GM12878 (cell line): Measurements from ENCODE around the gene DLL1. TPM values are rescaled to one million over a fixed set of nuclear protein-coding genes. Genes with fewer than 3 reads are reported as not detected.
A peak's percentile ranks its signal among the peaks of the same experiment; 100 is the strongest.

Experiments used
- ATAC-seq: fragments of 200-7000 bp; cut with Tn5 transposase; 3 replicates; pipeline ENCODE4 v1.9.1; 2020; ENCODE audit warnings: mild to moderate bottlenecking, moderate library complexity
- BruUV-seq: library from RNA; stranded (reverse); fragments of 400-500 nt; replicated peaks from 2 replicates; lab custom pipeline; 2021; lab: Mats Ljungman, UMichigan
- CTCF ChIA-PET: fragments of 300-600 bp; sonication (Branson Sonifier 250); formaldehyde crosslinking; extraction: SDS; loops from one replicate; lab custom pipeline; 2021; ENCODE audit warnings: inconsistent platforms; lab: Yijun Ruan, JAX
- POLR2A ChIA-PET: fragments of 350-600 bp; formaldehyde crosslinking; extraction: SDS; loops from one replicate; lab custom pipeline; 2021; ENCODE audit warnings: inconsistent platforms; lab: Charles Lee
- RAD21 ChIA-PET: fragments of 300-600 bp; sonication (Branson Sonifier 250); formaldehyde crosslinking; loops from one replicate; lab custom pipeline; 2023; ENCODE audit warnings: antibody characterized with exemption; ENCODE audit not compliant: unreplicated experiment; lab: Charles Lee
- SMC1A ChIA-PET: fragments of 300-600 bp; sonication (Branson Sonifier 250); formaldehyde crosslinking; loops from one replicate; lab custom pipeline; 2023; ENCODE audit not compliant: unreplicated experiment, uncharacterized antibody; lab: Charles Lee
- DNase-seq: peaks from one replicate; pipeline ENCODE4 v3.0.0-alpha.2; 2011; ENCODE audit warnings: low read depth, low spot score
- FAIRE-seq: peaks from 3 replicates; lab custom pipeline; 2011; peaks lifted over from hg19 to GRCh38; lab: Jason Lieb, UNC
- H2AFZ ChIP-seq: 2 replicates; pipeline ENCODE4 v1.6.0; 2011; ENCODE audit warnings: low read depth, low read length, control low read depth; ENCODE audit not compliant: control insufficient read depth
- H3K27ac ChIP-seq: 2 replicates; pipeline ENCODE4 v1.5.1; 2011; ENCODE audit warnings: control low read depth; ENCODE audit not compliant: control insufficient read depth, insufficient read depth
- H3K27me3 ChIP-seq, 2 experiments: replicated peaks in 1 of 2; 2 replicates each; pipeline versions ENCODE4 v1.6.0 to v1.6.1; 2011; ENCODE audit warnings: low read length in 1 of 2; ENCODE audit not compliant: control insufficient read depth in 2 of 2, insufficient read depth in 2 of 2
- H3K36me3 ChIP-seq, 2 experiments: 2 replicates each; pipeline ENCODE4 v1.5.1; 2011; ENCODE audit warnings: low read length in 1 of 2; ENCODE audit not compliant: control insufficient read depth in 2 of 2, insufficient read depth in 2 of 2
- H3K4me1 ChIP-seq: 2 replicates; pipeline ENCODE4 v1.6.1; 2011; ENCODE audit warnings: mild to moderate bottlenecking, low read length, moderate library complexity, mixed read lengths; ENCODE audit not compliant: control insufficient read depth, insufficient read depth
- H3K4me2 ChIP-seq: 2 replicates; pipeline ENCODE4 v1.6.0; 2011; ENCODE audit warnings: control low read depth; ENCODE audit not compliant: control insufficient read depth, insufficient read depth
- H3K4me3 ChIP-seq: fragments of 200-600 bp; sonication (generic); 2 replicates; pipeline ENCODE4 v1.5.1; 2016
- H3K79me2 ChIP-seq: 2 replicates; pipeline ENCODE4 v1.6.0; 2011; ENCODE audit warnings: low read length; ENCODE audit not compliant: control insufficient read depth, insufficient read depth
- H3K9ac ChIP-seq: 2 replicates; pipeline ENCODE4 v1.8.0; 2011; ENCODE audit warnings: low read length, control low read depth, mixed read lengths; ENCODE audit not compliant: control insufficient read depth, insufficient read depth
- H3K9me3 ChIP-seq: replicated peaks from 3 replicates; pipeline ENCODE4 v1.5.1; 2011; ENCODE audit warnings: mild to moderate bottlenecking, low read length; ENCODE audit not compliant: control insufficient read depth, insufficient read depth
- H4K20me1 ChIP-seq: 2 replicates; pipeline ENCODE4 v1.6.0; 2011; ENCODE audit not compliant: control insufficient read depth, insufficient read depth
- EED ChIP-seq: sonication (generic); IDR thresholded peaks from 2 replicates; pipeline ENCODE4 v1.6.1; 2016; ENCODE audit warnings: antibody characterized with exemption, low read depth
- HCFC1 ChIP-seq: fragments of 150-350 bp; IDR thresholded peaks from 2 replicates; pipeline ENCODE4 v1.6.1; 2014; ENCODE audit warnings: low read length
- KDM1A ChIP-seq: fragments of 200-600 bp; sonication (generic); IDR thresholded peaks from 2 replicates; pipeline ENCODE4 v1.6.1; 2016; ENCODE audit warnings: borderline replicate concordance
- MEF2A ChIP-seq: IDR thresholded peaks from 2 replicates; pipeline ENCODE4 v1.6.1; 2011; ENCODE audit warnings: low read depth, mild to moderate bottlenecking, low read length, moderate library complexity; ENCODE audit not compliant: insufficient read depth
- PAX5 ChIP-seq: IDR thresholded peaks from 2 replicates; pipeline ENCODE4 v1.6.1; 2011; ENCODE audit warnings: low read depth, low read length, borderline replicate concordance
- RAD51 ChIP-seq: fragments of 450-650 bp; IDR thresholded peaks from 2 replicates; pipeline ENCODE4 v1.6.1; 2016; ENCODE audit warnings: moderate library complexity, mild to moderate bottlenecking, inconsistent platforms
- SP1 ChIP-seq: IDR thresholded peaks from one replicate; pipeline ENCODE4 v1.6.1; 2011; ENCODE audit warnings: low read depth, low read length
- TCF12 ChIP-seq: IDR thresholded peaks from 2 replicates; pipeline ENCODE4 v1.6.1; 2011; ENCODE audit warnings: low read depth, mild to moderate bottlenecking, low read length
- ZNF24 ChIP-seq: fragments of 450-650 bp; IDR thresholded peaks from 2 replicates; pipeline ENCODE4 v1.6.1; 2017; ENCODE audit warnings: antibody characterized with exemption, mild to moderate bottlenecking
- WGBS: methylation state at CpG from one replicate; pipeline ENCODE4 v1.1.6; 2016; ENCODE audit warnings: low lambda C conversion rate; ENCODE audit not compliant: insufficient replicate concordance, insufficient coverage; ENCODE audit errors: missing lambda C conversion rate; 5-methylcytosine and 5-hydroxymethylcytosine counted together
- in situ Hi-C: fragments of 300-500 bp; cut with MboI; formaldehyde crosslinking; loops from 9 replicates; pipeline ENCODE4 v1.14.3; 2018; ENCODE audit warnings: mixed read lengths
- intact Hi-C: fragments of 100-400 bp; cut with micrococcal nuclease; formaldehyde crosslinking; loops from one replicate; pipeline ENCODE4 v1.14.2; 2022; ENCODE audit not compliant: unreplicated experiment
- polyA plus RNA-seq, 11 experiments: library from polyadenylated mRNA; depleted of rRNA in 4 of 11; unstranded in 6 of 11; stranded (reverse) in 5 of 11; fragments of >200 nt; fragmentation: Nextera tagmentation in 4 of 11; fragmentation: Illumina TruSeq in 1 of 11; extraction: Ambion mirVana in 4 of 11; extraction: Trizol in 1 of 11; gene quantifications; 1 replicate in 1 of 11; 2 replicates in 10 of 11; pipeline versions ENCODE4 v1.2.1 to v1.2.3, GENCODE V29; 2011 to 2016; ENCODE audit warnings: inconsistent platforms in 2 of 11, missing spikeins in 2 of 11, low read depth in 1 of 11
- total RNA-seq, 4 experiments: library from RNA; depleted of rRNA in 3 of 4; stranded (reverse); fragments of >200 nt in 3 of 4; fragmentation: Illumina TruSeq in 1 of 4; extraction: Trizol in 1 of 4; gene quantifications; 2 replicates each; pipeline versions ENCODE4 v1.2.1 to v1.2.3, GENCODE V29; 2013 to 2021

DLL1 gene
- total and polyA plus RNA-seq, 10 of the 15 experiments (the other 5 are each of a cell fraction or from before 2014, with no cell fraction given), result 0.02 to 0.80 (median 0.19) TPM

- BruUV-seq, result no TSS peak
- H3K27me3 ChIP-seq, result no peaks in the 10 kb centered on the region; a peak in 1 of 4 replicates
- 94% methylated on average over 45 of the region's 48 CpGs for WGBS
These were observed 9.3 kb downstream of the DLL1 start for GRCh38 chr6:170281331-170282292.

GRCh38 chr6:170280689-170281045 lies 10.2 kb downstream of the DLL1 start:
- ChIA-PET CTCF (no interaction called here), SMC1A (no interaction called here), RAD21 (no interaction called here), POLR2A (no interaction called here)
- Histone ChIP-seq H3K4me1 (no peaks in the 10 kb centered on the region), H2AFZ (no peak overlapping the region), H3K9me3 (no peaks in the 10 kb centered on the region; the same call in 2 of the 3 replicates), H4K20me1 (no peaks in the 10 kb centered on the region), H3K79me2 (no peaks in the 10 kb centered on the region), H3K27ac (no peak overlapping the region), H3K4me3 (no peak overlapping the region), H3K4me2 (no peak overlapping the region), H3K27me3 (no peaks in the 10 kb centered on the region; a peak in 1 of 4 replicates), H3K9ac (no peak overlapping the region), H3K36me3 (no peaks in the 10 kb centered on the region)
- TF ChIP-seq RAD51 (no peak), TCF12 (no peak), MEF2A (no peak), SP1 (no peak), EED (no peak), HCFC1 (no peak)
- no peak for ATAC-seq
- in situ Hi-C loops (no loop called here), intact Hi-C loops (no loop called here)
- no peak for DNase-seq
- WGBS, result 42% methylated on average over 23 of the region's 23 CpGs
- no TSS peak for BruUV-seq
- FAIRE-seq, result no peak

More at GRCh38 chr6:170281331-170282292, 9.3 kb downstream of the DLL1 start:
- in situ Hi-C loops, result no loop called here
- H3K4me3 ChIP-seq, result no peak overlapping the region
- no peak for DNase-seq
- ChIA-PET CTCF (no interaction called here), POLR2A (interaction anchor here (0.6 kb wide), 1 partner anchor 159 kb away, joined by 4 read pairs; no protein-coding TSS in a partner anchor), SMC1A (no interaction called here), RAD21 (no interaction called here)
- H2AFZ ChIP-seq, result no peak overlapping the region
- H3K9me3 ChIP-seq, result no peaks in the 10 kb centered on the region; the same call in 2 of the 3 replicates
- no peaks in the 10 kb centered on the region for H3K79me2 ChIP-seq
- H3K4me1 ChIP-seq, result no peaks in the 10 kb centered on the region
- intact Hi-C loops, result no loop called here
- no peak for ATAC-seq
- no peak overlapping the region for H3K9ac ChIP-seq
- H3K27ac ChIP-seq, result no peak overlapping the region
- no peaks in the 10 kb centered on the region for H3K36me3 ChIP-seq
- no peaks in the 10 kb centered on the region for H4K20me1 ChIP-seq
- no peak overlapping the region for H3K4me2 ChIP-seq
- FAIRE-seq, result no peak
- TF ChIP-seq ZNF24 (0 out of 2 replicates have a peak, but pooled peaks have one; percentile 25), KDM1A (no peak), PAX5 (no peak)
